ENCODE results near the gene HMGB3.

HMGB3 gene

DNA sequence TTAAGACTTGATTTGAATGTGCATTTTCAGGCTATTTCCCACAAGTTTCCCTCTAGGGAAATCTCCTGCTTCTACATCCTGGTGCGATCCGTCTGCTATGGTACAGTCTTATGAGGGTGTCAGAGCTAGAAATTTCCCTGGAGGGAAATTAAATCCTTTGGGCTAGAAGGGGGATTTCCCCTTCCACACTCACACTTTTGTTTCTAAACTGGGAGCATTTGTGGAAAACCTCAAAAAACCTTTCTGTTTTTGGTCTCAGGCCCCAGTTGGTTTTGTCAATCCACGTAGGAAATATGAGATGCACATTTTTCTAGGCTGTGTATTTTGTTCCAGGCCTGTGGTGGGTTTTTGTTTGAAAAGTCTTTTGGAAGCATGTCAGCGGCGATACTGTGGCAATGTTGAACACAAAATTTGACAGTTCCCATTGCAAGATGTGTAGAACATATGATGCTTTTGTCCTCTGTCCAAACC, 17.8 kb downstream of the HMGB3 start:
- Histone ChIP-seq H3K36me3 (ENCODE audit: insufficient read depth) (no peaks in the 10 kb centered on the region), H3K4me1 (ENCODE audit: low read depth, poor library complexity, severe bottlenecking) (no peaks in the 10 kb centered on the region), H3K9ac (no peak overlapping the region), H4K20me1 (ENCODE audit: insufficient read depth) (no peaks in the 10 kb centered on the region), H3K79me2 (ENCODE audit: insufficient read depth, low read depth) (no peaks in the 10 kb centered on the region), H3K27ac (no peak overlapping the region), H2AFZ (ENCODE audit: low read depth) (no peak overlapping the region), H3K27me3 (ENCODE audit: insufficient read depth, low read depth) (no peaks in the 10 kb centered on the region), H3K4me3 (IDR thresholded peaks at IDR 0.05; ENCODE audit: insufficient read depth, low read depth, low read length) (no peak overlapping the region), H3K4me2 (no peak overlapping the region)
- TF ChIP-seq, protein P1, sequence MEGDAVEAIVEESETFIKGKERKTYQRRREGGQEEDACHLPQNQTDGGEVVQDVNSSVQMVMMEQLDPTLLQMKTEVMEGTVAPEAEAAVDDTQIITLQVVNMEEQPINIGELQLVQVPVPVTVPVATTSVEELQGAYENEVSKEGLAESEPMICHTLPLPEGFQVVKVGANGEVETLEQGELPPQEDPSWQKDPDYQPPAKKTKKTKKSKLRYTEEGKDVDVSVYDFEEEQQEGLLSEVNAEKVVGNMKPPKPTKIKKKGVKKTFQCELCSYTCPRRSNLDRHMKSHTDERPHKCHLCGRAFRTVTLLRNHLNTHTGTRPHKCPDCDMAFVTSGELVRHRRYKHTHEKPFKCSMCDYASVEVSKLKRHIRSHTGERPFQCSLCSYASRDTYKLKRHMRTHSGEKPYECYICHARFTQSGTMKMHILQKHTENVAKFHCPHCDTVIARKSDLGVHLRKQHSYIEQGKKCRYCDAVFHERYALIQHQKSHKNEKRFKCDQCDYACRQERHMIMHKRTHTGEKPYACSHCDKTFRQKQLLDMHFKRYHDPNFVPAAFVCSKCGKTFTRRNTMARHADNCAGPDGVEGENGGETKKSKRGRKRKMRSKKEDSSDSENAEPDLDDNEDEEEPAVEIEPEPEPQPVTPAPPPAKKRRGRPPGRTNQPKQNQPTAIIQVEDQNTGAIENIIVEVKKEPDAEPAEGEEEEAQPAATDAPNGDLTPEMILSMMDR (conservative IDR thresholded peaks at IDR 0.05; ENCODE audit: low read depth, low read length), result no peak

DNA sequence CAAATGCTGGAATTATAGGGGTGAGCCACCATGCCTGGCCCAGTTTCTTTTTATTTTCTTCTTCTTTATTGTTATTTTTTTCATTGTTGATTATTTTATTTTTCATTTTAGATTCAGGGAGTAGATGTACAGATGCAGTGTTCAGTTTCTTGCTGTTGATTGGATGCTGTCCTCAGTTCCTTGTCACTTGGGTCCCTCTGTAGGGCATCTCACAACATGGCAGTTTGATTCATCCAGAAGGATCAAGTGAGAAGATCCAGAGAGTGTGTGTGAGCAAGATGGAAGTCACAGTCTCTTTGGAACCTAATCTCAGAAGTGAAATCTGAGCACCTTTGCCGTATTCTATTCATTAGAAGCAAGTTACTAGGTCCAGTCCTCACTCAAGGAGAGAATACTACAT, 20.9 kb downstream of the HMGB3 start:
- Histone ChIP-seq H3K27me3 (ENCODE audit: insufficient read depth, low read depth) (no peaks in the 10 kb centered on the region), H2AFZ (ENCODE audit: low read depth) (no peak overlapping the region), H3K79me2 (ENCODE audit: insufficient read depth, low read depth) (no peaks in the 10 kb centered on the region), H4K20me1 (ENCODE audit: insufficient read depth) (no peaks in the 10 kb centered on the region), H3K4me1 (ENCODE audit: low read depth, poor library complexity, severe bottlenecking) (no peaks in the 10 kb centered on the region), H3K9ac (no peak overlapping the region), H3K4me3 (IDR thresholded peaks at IDR 0.05; ENCODE audit: insufficient read depth, low read depth, low read length) (no peak overlapping the region), H3K27ac (no peak overlapping the region), H3K4me2 (no peak overlapping the region), H3K36me3 (ENCODE audit: insufficient read depth) (no peaks in the 10 kb centered on the region)
- TF ChIP-seq, protein P1 (conservative IDR thresholded peaks at IDR 0.05; ENCODE audit: low read depth, low read length), result no peak

DNA sequence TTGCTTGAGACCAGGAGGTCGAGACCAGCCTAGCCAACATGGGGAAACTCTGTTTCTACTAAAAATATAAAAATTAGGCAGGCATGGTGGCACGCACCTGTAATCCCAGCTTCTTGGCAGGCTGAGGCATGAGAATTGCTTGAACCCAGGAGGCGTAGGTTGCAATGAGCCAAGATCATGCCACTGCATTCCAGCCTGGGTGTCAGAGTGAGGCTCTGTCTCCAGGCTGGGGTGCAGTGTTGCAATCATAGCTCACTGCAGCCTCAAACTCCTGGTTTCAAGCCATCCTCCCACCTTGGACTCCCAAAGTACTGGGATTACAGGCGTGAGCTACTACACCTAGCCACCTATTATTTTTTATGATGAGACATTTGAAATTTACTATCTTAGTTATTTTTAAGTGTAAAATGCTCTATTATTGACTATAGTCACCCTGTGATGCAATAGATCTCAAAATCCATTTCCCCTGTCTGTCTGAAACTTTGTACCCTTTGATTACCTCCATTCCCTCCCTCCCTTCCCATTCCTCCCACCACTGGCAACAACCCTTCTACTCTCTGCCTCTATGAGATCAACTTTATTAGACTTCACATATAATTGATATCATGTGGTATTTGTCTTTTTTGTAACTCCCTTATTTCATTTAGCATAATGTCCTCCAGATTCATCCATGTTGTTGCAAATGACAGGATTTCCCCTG, 23.4 kb downstream of the HMGB3 start:
- H3K36me3 ChIP-seq (ENCODE audit: insufficient read depth), result no peaks in the 10 kb centered on the region
- TF ChIP-seq, protein P1 (conservative IDR thresholded peaks at IDR 0.05; ENCODE audit: low read depth, low read length), result no peak
- no peaks in the 10 kb centered on the region for H3K27me3 ChIP-seq (ENCODE audit: insufficient read depth, low read depth)
- H3K9ac ChIP-seq, result no peak overlapping the region
- no peak overlapping the region for H3K27ac ChIP-seq
- H3K4me3 ChIP-seq (IDR thresholded peaks at IDR 0.05; ENCODE audit: insufficient read depth, low read depth, low read length), result no peak overlapping the region
- no peaks in the 10 kb centered on the region for H4K20me1 ChIP-seq (ENCODE audit: insufficient read depth)
- no peak overlapping the region for H2AFZ ChIP-seq (ENCODE audit: low read depth)
- H3K4me2 ChIP-seq, result no peak overlapping the region
- no peaks in the 10 kb centered on the region for H3K4me1 ChIP-seq (ENCODE audit: low read depth, poor library complexity, severe bottlenecking)
- no peaks in the 10 kb centered on the region for H3K79me2 ChIP-seq (ENCODE audit: insufficient read depth, low read depth)

DNA sequence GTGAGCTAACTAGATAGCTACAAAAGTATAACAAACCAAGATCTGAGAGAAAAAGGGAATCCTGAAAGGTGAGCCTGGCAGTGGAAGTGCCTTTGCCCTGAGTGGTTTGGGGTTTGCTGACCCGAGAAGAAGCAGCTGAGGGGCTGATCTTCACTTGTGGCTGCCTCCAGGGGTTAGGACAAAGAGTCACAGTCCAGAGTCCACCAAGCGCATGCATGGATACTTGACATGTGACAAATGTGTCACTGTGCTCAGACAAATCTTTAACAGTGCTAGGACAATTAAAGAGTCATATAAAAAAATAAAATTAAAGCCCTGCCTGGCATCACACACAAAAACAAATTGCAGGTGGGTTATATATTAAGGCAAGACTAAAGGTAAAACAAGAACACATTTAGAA, 26.4 kb downstream of the HMGB3 start:
- H3K4me3 ChIP-seq (IDR thresholded peaks at IDR 0.05; ENCODE audit: insufficient read depth, low read depth, low read length), result no peak overlapping the region
- H2AFZ ChIP-seq (ENCODE audit: low read depth), result no peak overlapping the region
- H4K20me1 ChIP-seq (ENCODE audit: insufficient read depth), result no peaks in the 10 kb centered on the region
- no peaks in the 10 kb centered on the region for H3K79me2 ChIP-seq (ENCODE audit: insufficient read depth, low read depth)
- no peaks in the 10 kb centered on the region for H3K4me1 ChIP-seq (ENCODE audit: low read depth, poor library complexity, severe bottlenecking)
- no peak overlapping the region for H3K4me2 ChIP-seq
- no peaks in the 10 kb centered on the region for H3K36me3 ChIP-seq (ENCODE audit: insufficient read depth)
- TF ChIP-seq, protein P1 (conservative IDR thresholded peaks at IDR 0.05; ENCODE audit: low read depth, low read length), result no peak
- H3K27me3 ChIP-seq (ENCODE audit: insufficient read depth, low read depth), result no peaks in the 10 kb centered on the region
- H3K27ac ChIP-seq, result no peak overlapping the region
- no peak overlapping the region for H3K9ac ChIP-seq

Measured in KMS-11 (cell line).